NCI-H2107 (cell line): ENCODE data around the gene ESYT2.

Experiments used
- DNase-seq: peaks from one replicate; lab custom pipeline; 2025; lab: John Stamatoyannopoulos, UW

ESYT2 gene

GRCh38 chr7:158827411-158828132 is 1.7 kb downstream of the ESYT2 start:
- no peak for DNase-seq

GRCh38 chr7:158825628-158826289 is 3.5 kb downstream of the ESYT2 start:
- DNase-seq: no peak

- no peak for DNase-seq
Measured at GRCh38 chr7:158824028-158824427, 5.3 kb downstream of the ESYT2 start.

- no peak for DNase-seq
Measured at GRCh38 chr7:158821171-158822031, 7.9 kb downstream of the ESYT2 start.

GRCh38 chr7:158820656-158821055 is 8.7 kb downstream of the ESYT2 start:
- no peak for DNase-seq

- no peak for DNase-seq
Measured at GRCh38 chr7:158819571-158820203, 9.6 kb downstream of the ESYT2 start.

- no peak for DNase-seq
Measured at GRCh38 chr7:158818325-158819213, 10.7 kb downstream of the ESYT2 start.

GRCh38 chr7:158816995-158817394 is 12.3 kb downstream of the ESYT2 start:
- DNase-seq: no peak

GRCh38 chr7:158816271-158816670 is 13.0 kb downstream of the ESYT2 start:
- DNase-seq: no peak

- DNase-seq: no peak
Measured at GRCh38 chr7:158815800-158816128, 13.5 kb downstream of the ESYT2 start.

- DNase-seq: peak; percentile 67
Measured at GRCh38 chr7:158815083-158815799, 14.1 kb downstream of the ESYT2 start.

GRCh38 chr7:158814637-158815036 is 14.7 kb downstream of the ESYT2 start:
- DNase-seq: no peak

GRCh38 chr7:158812684-158813083 is 16.6 kb downstream of the ESYT2 start:
- DNase-seq: no peak

GRCh38 chr7:158811894-158812293 is 17.4 kb downstream of the ESYT2 start:
- DNase-seq: no peak

- DNase-seq: no peak
Measured at GRCh38 chr7:158811461-158811860, 17.8 kb downstream of the ESYT2 start.

GRCh38 chr7:158810846-158811245 is 18.5 kb downstream of the ESYT2 start:
- DNase-seq: no peak

GRCh38 chr7:158809596-158809995 is 19.7 kb downstream of the ESYT2 start:
- DNase-seq: no peak

- DNase-seq: no peak
Measured at GRCh38 chr7:158808126-158808525, 21.2 kb downstream of the ESYT2 start.

- DNase-seq: no peak
Measured at GRCh38 chr7:158805937-158806336, 23.4 kb downstream of the ESYT2 start.

- no peak for DNase-seq
Measured at GRCh38 chr7:158805414-158805813, 23.9 kb downstream of the ESYT2 start.

GRCh38 chr7:158804335-158804734 is 25.0 kb downstream of the ESYT2 start:
- DNase-seq: no peak
